GM21381 (cell line): ENCODE measurements around the gene MAL.
A peak's percentile ranks its signal among the peaks of the same experiment; 100 is the strongest.
"Not testable (repeated sequence)": the region's sequence is repeated elsewhere in the genome, so short reads cannot be mapped to it uniquely, and the experiment has no call there.

Source experiments
- ATAC-seq: cut with Tn5 transposase; IDR thresholded peaks from one replicate; pipeline ENCODE4 v1.9.1; 2021; ENCODE audit warnings: mild to moderate bottlenecking, moderate library complexity; ENCODE audit not compliant: unreplicated experiment

Gene MAL

DNA sequence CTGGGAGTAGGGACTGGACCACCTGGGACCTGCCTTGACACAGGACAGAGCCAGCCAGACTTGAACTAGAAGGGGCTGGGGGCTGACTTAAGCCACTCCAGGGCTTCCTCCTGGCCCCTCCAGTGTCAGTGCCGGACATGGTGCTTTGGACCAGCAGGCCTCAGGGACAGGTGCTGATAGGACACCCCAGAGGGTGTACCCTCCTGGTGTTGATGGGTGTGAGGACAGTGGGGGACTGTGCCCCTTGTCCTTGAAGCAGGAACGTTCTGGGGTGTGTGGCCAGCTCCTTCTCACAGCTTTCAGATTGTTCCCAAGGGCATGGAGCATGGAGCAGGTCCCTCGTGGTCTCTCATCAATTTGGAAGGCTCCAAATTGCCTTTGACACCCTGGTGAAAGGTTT is 6.8 kb downstream of the MAL start:
- no peak for ATAC-seq

DNA sequence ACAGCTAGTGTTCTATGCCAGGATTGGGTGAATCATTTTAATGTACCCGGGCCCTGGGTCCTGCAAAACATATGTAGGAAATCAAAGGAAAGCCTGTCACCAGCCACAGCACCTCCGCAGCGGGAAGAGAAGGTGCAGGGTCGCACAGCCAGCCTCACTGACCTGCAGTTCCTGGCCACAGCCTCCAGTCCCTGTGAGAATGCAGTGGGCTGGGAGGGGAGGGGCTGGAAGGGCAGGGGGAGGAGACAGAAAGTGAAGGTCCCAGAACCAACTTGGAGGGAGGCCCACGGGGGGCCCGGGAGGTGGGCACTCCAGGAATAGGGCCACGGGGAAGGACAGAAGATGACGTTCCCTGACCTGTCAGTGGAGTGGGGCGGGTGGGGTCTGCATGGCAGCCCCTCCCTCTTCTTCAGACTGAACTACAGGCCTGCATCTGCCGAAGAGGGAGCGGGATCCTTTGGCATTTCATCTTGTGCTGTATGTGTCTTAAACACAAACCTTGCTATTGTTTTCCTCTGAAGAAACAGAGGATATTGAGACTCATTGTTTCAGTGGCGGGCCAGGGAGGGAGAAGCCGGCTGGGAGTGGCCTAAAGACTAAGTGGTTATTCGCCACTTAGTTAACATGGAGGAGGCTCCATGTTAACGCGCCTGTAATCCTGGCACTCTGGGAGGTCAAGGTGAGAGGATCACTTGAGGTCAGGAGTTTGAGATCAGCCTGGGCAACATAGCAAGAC is 7.5 kb downstream of the MAL start:
- no peak for ATAC-seq

DNA sequence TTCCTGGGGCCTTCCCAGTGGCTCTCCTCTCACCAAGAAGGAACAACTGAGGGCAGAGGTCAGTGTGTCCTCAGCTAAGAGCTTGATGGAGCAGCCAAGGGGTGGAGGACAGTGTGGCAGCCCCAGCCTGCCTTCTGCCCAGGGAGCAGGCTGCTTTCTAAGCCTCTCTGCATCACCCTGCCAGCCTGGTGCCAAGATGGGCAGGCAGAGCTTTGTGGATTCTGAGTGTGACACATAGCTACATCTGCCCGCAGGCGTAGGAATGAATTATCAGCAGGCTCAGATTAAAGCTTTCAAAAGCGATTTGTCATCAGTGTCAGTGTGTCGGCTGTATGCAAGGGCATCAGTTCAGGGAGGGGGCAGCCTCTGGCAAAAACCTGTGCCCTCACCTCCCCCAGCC is 8.7 kb downstream of the MAL start:
- no peak for ATAC-seq

- ATAC-seq = no peak
These were observed 9.3 kb downstream of the MAL start for GRCh38 chr2:95034818-95035217.

DNA sequence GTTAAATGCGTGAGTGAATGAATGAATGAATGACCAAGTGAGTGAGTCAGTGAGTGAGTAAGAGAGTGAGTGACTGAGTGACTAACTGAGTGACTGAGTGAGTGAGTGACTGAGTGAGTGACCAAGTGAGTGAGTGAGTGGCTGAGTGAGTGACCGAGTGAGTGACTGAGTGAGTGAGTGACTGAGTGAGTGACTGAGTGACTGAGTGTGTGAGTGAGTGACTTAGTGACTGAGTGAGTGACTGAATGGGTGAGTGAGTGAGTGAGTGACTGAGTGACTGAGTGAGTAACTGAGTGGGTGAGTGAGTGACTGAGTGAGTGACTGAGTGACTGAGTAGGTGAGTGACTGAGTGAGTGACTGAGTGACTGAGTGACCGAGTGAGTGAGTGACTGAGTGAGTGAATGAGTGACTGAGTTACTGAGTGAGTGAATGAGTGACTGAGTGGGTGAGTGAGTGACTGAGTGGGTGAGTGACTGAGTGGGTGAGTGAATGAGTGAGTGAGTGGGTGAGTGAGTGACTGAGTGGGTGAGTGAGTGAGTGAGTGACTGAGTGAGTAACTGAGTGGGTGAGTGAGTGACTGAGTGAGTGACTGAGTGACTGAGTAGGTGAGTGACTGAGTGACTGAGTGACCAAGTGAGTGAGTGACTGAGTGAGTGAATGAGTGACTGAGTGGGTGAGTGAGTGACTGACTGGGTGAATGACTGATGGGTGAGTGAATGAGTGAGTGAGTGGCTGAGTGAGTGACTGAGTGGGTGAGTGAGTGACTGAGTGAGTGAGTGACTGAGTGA is 11.3 kb downstream of the MAL start:
- no peak for ATAC-seq

GRCh38 chr2:95037384-95037839 is 11.9 kb downstream of the MAL start:
- no peak for ATAC-seq

- ATAC-seq = not testable (repeated sequence)
These were observed 12.5 kb downstream of the MAL start for GRCh38 chr2:95037841-95038585.

- ATAC-seq = no peak
These were observed 13.3 kb downstream of the MAL start for GRCh38 chr2:95038635-95039298.

- no peak for ATAC-seq
These were observed 13.9 kb downstream of the MAL start for GRCh38 chr2:95039363-95039762.

GRCh38 chr2:95039978-95040377 is 14.5 kb downstream of the MAL start:
- no peak for ATAC-seq

DNA sequence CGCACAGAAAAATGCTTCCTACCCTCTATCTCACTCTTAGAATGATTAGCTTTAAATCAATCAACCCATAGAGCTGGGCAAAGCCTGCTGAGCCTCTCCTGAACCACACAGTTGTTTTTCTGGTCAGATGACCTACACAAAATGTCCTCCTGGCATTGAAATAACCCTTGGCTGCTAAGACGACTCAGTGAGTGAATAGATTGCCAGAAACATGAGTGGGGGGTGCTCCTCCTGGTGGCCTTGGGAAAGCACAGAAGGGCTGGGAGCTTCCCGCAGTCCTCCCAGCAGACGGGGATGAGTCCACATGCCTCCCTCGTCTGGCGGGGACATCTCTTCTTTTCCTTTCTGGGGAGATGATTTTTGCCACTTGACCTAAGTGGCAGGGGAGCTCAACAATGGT is 14.9 kb downstream of the MAL start:
- ATAC-seq = no peak

GRCh38 chr2:95041060-95041823 is 15.7 kb downstream of the MAL start:
- no peak for ATAC-seq

DNA sequence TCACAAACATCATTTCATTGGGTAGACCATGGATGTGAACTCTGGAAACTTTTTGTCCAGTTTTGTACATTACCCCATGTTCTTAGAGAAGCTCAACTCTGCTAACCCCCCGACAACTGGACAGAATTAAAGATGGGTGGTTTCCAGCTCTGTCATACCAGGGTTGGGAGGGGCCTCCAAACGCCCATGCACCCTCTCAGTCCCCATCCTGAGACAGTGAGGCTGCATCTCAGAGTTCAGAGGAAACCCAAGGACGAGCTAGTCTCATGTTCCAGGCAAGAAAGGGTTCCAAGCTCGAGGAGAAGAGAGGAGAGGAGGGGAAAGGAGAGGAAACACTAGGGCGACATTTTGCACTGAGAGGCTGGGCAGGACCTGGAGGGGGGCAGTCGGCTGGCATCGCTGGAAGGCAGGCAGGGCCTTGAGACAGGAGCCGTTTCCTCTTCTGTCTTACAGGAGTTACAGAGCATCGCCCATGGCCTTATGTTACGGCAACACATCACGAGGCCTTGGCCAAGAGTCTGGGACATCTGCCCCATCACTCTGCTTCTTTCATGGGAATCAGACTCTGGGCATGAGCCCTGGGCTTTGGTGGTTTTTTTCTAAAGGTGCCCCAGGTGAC is 16.4 kb downstream of the MAL start:
- no peak for ATAC-seq

DNA sequence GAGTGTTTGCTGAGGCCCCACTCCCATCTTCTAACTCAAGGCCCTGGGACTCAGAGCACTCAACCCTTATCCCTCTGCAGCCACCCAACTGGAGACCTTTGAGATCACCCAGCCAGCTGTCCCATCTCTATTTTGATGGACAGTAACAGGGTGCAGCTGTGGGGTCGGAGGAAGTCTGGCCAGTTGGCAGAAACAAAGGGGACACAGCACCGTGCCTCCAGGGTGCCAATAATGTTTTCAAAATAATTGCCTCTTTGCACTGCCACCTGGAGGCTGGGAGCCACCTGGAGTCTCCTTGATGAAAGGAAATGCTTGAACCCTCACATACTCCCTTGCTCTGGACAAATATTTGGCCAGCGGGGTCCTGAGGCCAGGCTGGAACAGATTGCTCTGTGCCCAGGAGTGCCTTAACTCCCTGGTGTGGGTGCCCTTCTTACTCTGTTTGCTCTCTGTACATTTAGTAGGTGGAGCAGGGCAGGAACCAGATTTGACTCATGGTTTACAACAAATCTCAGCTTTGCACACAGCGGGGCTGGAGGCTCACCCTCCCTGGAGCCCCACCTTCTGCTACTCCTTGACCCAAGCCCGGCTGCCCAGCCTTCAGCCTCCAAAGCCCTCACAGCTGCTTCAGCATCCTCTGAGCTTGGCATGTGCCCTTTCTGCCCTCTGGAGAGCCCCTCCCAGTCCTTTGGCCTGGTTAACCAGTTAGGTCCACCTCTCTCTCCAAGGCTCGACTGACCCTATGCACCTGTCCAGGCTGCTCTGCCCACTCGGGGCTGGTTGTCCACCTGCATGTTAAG is 17.2 kb downstream of the MAL start:
- ATAC-seq = peak; percentile 5

- peak; percentile 56 for ATAC-seq
These were observed 18.0 kb downstream of the MAL start for GRCh38 chr2:95043300-95044093.

DNA sequence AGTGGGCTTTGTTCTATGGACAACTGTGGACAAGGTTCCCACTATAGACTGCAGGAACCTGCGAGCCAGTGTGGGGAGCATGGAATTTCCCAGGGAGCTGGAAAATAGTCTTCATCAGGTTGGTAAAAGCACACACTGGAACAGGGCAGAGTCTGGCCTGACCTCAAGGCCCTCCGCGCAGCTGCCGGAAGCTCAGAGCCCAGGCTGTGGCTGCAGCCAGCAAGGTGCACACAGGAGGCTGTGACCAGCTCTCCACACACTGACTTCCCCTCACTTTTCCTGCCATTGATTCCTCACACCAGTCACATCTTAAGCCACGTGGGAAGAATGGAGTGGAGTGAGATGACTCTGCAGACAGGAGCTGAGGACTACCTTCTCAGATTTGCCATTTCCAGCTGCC is 19.1 kb downstream of the MAL start:
- ATAC-seq = no peak

DNA sequence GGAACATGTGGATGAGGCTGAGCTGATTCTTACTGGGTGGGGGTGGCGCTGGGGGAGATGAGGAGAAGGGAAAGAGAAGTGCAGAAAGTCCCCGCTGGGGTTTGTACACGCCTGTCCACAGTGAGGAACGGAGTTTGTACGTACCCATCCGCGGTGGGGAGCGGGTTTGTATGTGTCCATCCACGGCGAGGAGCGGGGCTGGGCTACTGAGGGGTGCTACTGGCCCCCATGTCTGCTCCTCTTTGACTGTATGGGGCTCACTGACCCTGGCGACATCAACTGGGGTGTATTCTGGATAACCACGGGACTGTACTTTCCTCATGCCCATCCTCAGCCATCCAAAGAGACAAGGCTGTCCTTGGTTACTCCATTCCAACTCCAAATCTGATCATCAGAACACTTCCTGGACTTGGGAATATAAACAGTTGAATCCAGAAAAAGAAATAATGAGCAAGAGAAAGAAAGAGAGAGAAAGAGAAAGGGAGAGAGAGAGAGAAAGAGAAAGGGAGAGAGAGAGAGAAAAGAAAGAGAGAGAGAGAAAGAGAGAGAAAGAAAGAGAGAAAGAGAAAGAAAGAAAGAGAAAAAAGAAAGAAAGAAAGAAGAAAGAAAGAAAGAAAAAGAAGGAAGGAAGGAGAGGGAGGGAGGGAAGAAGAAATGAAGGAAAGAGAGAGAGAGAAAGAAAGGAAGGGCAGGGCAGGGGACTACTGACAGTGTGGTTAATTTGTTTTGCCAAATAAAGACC is 21.0 kb downstream of the MAL start:
- no peak for ATAC-seq
